GM21447 (cell line): ENCODE data around the gene ERBIN.
"Not testable (repeated sequence)": the region's sequence is repeated elsewhere in the genome, so short reads cannot be mapped to it uniquely, and the experiment has no call there.

Experiments
- ATAC-seq: cut with Tn5 transposase; IDR thresholded peaks from one replicate; pipeline ENCODE4 v1.9.1; 2021; ENCODE audit not compliant: unreplicated experiment

ERBIN gene, protein sequence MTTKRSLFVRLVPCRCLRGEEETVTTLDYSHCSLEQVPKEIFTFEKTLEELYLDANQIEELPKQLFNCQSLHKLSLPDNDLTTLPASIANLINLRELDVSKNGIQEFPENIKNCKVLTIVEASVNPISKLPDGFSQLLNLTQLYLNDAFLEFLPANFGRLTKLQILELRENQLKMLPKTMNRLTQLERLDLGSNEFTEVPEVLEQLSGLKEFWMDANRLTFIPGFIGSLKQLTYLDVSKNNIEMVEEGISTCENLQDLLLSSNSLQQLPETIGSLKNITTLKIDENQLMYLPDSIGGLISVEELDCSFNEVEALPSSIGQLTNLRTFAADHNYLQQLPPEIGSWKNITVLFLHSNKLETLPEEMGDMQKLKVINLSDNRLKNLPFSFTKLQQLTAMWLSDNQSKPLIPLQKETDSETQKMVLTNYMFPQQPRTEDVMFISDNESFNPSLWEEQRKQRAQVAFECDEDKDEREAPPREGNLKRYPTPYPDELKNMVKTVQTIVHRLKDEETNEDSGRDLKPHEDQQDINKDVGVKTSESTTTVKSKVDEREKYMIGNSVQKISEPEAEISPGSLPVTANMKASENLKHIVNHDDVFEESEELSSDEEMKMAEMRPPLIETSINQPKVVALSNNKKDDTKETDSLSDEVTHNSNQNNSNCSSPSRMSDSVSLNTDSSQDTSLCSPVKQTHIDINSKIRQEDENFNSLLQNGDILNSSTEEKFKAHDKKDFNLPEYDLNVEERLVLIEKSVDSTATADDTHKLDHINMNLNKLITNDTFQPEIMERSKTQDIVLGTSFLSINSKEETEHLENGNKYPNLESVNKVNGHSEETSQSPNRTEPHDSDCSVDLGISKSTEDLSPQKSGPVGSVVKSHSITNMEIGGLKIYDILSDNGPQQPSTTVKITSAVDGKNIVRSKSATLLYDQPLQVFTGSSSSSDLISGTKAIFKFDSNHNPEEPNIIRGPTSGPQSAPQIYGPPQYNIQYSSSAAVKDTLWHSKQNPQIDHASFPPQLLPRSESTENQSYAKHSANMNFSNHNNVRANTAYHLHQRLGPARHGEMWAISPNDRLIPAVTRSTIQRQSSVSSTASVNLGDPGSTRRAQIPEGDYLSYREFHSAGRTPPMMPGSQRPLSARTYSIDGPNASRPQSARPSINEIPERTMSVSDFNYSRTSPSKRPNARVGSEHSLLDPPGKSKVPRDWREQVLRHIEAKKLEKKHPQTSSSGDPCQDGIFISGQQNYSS (N-terminal part only)

GRCh38 chr5:65926276-65926783 is at the start of gene ERBIN:
Gene ERBIN (plus strand): TSS chr5:65926575. CDS start chr5:65992719, 66,144 bp downstream.
- peak; percentile 28 for ATAC-seq

GRCh38 chr5:65876970-65877369 is 49.4 kb upstream of the ERBIN start:
- no peak for ATAC-seq

GRCh38 chr5:65879668-65880256 is 46.6 kb upstream of the ERBIN start:
- not testable (repeated sequence) for ATAC-seq

- ATAC-seq: no peak
These were observed 45.8 kb upstream of the ERBIN start for GRCh38 chr5:65880496-65881072.

DNA sequence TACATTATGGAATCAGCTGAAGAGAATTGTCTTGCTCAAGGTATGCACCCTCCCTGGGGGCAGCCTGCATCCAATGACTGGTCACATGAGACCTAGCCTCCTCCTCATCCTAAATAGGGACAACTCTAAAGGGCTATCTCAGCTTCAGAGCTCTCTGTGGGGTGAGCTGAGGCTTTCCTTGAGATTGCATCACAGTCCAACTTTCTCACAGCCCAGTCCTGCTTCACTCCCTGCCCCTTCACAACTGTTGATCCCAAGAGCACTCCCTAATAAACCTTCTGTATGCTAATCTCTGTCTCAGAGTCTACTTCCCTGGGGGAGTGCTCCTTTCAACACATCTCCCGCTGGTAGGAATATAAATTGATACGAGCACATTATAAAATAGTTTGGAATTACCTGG is 44.1 kb upstream of the ERBIN start:
- no peak for ATAC-seq

- ATAC-seq: no peak
These were observed 42.9 kb upstream of the ERBIN start for GRCh38 chr5:65883461-65883860.

DNA sequence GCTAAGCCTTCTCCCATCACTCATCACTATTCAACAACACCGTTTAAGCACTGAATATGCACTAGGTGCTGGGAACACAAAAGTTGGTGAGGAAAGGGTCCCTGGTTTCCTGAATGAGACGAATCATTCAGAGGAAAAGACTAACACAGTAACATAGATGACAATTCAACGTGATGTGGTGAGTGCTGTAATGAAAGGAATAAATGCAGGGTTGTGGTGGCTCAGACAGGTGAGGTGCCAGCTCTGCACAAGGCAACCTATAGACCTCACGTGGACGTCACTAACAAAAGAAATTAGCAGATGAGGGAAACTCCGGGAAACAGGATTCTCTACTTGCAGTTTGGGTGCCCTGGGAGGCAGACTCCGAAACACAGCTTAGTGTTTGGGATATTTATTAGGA is 40.0 kb upstream of the ERBIN start:
- ATAC-seq: no peak

- ATAC-seq: not testable (repeated sequence)
These were observed 34.4 kb upstream of the ERBIN start for GRCh38 chr5:65892024-65892423.

- no peak for ATAC-seq
These were observed 33.6 kb upstream of the ERBIN start for GRCh38 chr5:65892801-65893200.

DNA sequence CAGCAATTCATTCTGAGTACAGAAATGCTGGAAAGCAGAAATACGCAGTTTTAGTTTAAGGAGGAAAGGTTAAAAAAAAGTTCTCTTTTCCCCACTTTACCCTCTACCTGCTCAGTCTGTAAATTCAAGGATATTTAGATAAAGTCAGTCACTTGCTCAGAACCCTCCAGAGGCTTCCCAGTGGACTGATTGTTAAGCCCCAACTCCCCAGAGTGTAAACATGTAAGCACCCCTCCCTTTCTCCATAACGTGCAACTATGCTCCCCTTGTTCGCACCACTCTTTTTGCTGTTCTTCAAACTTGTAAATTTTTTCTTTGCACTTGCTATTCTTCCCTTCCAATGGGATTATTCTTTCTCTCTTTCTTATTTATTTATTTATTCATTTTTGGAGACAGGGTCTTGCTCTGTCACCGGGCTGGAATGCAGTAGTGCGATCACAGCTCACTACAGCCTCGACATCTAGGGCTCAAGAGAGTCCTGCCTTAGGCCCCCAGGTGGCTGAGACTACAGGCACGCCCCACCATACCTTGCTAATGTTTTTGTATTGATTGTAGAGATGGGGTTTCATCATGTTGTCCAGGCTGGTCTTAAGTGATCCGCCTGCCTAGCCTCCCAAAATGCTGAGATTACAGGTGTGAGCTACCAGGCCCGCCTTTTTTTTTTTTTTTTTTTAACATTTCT is 32.5 kb upstream of the ERBIN start:
- no peak for ATAC-seq

DNA sequence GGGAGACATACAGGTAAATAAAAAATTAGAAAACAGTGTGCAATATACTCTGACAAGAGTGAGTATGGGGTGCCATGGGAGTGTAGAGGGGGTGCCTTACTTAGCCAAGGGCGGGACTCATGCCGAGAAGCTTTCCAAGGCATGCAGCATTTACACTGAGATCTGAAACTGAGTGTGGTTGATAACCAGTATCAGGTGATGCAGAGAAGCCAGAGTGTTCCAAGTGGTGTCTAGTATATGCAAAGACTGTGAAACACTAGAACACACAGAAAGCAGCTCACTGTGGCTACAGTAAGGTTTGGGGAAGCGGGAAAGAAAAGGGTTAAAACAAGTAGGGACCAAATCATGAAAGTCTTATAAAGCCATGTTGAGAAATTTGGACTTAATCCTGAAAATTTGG is 30.5 kb upstream of the ERBIN start:
- ATAC-seq: no peak

DNA sequence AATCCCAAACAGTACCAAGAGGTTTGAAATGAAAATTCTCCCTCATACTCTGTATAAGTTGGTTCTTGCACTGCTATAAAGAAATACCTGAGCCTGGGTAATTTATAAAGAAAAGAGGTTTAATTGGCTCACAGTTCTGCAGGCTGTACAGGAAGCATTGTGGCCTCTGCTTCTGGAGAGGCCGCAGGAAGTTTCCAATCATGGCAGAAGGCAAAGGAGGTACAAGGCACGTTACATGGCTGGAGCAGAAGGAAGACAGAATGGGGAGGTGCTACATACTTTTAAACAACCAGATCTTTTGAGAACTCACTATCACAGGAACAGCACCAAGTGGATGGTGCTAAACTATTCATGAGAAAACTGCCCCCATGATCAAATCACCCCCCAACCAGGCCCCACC is 25.6 kb upstream of the ERBIN start:
- ATAC-seq: no peak

- ATAC-seq: no peak
These were observed 24.3 kb upstream of the ERBIN start for GRCh38 chr5:65902104-65902503.

DNA sequence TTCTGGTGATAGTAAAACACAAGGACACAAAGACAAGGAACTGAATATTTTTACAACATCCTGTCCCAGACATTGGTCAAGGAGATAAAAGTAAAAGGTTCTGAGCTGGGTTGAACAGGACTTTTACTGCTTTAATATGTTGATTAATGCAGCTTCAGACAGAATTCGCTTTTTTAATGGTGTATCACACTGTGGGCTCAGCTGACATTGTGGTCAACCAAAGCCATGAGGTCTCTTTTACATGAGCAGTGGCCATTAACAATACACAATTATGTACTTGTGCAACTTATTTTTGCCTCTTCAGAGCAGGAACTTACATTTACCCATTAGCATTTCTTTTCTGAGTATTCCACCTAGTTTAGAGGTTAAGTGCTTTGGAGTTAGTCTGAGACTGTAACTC is 22.8 kb upstream of the ERBIN start:
- ATAC-seq: no peak

DNA sequence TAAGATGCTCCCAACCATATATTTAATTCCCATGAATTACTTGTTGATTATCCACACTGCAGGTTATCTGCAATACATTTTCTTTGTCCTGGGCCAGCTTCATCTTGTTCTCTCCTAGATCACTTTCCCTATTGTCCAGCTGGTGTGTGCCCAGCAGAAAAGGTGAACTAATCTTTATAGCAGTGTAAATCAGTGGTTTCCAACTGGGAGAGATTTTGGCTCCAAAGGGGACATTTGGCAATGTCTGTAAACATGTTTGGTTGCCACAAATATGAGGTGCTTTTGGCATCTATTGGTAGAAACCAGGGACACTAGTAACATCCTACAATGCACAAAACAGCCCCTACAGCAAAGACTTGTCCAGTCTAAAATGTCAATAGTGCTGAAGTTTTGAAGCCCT is 20.1 kb upstream of the ERBIN start:
- no peak for ATAC-seq

DNA sequence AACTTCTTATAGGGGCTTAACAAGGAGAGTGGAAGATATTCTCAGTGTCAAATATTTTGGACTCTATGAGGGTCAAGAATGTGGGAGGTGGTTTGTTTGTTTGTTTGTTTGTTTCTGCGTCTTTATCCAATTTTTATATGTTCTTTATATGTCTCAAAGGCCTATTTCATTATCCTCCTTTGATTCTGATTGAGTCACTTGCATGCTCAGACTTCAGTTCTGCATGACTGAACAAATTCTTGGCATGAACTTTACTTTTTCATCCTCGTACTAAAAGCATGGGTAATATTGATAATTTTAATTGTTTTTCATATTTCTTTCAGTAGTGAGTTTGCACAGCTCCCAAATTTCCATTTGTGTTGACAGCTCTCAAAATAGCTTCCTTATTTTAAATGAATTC is 19.2 kb upstream of the ERBIN start:
- ATAC-seq: no peak

GRCh38 chr5:65910711-65911110 is 15.7 kb upstream of the ERBIN start:
- ATAC-seq: no peak

DNA sequence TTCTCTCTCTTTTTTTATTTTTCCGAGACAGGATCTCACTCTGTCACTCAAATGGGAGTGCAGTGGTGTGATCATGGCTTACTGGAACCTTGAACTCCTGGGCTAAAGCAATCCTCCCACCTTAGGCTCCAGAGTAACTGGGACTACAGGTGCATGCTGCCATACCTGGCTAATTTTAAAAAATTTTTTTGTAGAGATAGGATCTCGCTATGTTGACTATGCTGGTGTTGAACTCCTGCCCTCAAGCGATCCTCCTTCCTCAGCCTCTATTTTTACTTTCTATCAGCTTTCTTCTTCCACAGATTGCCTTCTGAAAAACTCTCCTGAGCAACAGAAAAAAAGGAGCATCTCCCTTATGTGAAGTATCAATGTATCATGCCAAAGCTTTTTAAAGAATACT is 14.1 kb upstream of the ERBIN start:
- ATAC-seq: no peak

GRCh38 chr5:65913519-65913918 is 12.9 kb upstream of the ERBIN start:
- ATAC-seq: no peak
